ENCODE data around the gene NDRG3.

DNA sequence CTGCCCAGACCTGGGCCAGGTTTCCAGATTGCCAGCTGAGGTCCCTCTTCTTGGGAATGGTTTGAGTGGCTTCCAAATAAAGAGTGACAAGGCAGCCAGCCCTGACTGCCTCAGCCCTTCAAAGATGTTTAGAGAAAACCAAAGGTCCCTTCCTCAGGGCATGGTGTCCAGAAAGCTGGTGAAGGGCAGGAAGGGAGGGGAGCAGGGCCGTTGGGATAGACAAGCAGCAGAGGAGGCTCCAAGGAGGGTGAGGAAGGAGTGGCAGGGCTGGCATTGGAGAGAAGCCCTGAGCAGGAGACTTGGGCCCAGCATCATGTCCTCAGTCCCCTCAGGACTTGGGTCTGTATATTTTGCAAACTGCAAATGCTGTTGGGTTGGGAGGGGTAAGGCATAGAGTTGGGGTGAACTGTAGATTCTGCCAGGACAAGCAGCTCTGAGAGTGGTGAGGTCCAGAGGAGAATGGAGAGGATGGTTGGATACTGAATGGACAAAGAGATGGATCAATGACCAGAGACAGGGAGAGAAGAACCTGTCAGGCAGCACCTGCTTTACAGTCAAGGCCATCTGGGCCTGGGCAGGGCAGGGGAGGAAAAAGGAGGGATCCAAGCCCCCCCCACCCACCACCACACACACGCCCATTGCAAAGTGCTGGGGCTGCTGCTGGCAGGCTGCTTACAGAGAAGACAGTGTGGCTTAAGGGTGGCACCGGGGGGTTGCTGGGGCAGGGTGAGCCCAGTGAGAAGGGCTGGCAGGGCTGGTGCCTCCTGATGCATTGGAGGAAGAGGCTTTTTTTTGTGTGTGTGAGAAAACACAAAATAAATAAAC lies 33.2 kb upstream of the NDRG3 start:
- TF ChIP-seq EP300 (IDR thresholded peaks at IDR 0.05) = no peak
- TF ChIP-seq, protein P1, sequence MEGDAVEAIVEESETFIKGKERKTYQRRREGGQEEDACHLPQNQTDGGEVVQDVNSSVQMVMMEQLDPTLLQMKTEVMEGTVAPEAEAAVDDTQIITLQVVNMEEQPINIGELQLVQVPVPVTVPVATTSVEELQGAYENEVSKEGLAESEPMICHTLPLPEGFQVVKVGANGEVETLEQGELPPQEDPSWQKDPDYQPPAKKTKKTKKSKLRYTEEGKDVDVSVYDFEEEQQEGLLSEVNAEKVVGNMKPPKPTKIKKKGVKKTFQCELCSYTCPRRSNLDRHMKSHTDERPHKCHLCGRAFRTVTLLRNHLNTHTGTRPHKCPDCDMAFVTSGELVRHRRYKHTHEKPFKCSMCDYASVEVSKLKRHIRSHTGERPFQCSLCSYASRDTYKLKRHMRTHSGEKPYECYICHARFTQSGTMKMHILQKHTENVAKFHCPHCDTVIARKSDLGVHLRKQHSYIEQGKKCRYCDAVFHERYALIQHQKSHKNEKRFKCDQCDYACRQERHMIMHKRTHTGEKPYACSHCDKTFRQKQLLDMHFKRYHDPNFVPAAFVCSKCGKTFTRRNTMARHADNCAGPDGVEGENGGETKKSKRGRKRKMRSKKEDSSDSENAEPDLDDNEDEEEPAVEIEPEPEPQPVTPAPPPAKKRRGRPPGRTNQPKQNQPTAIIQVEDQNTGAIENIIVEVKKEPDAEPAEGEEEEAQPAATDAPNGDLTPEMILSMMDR (IDR thresholded peaks at IDR 0.05) = no peak
- no peak for TF ChIP-seq POLR2A (IDR thresholded peaks at IDR 0.05)
